HG02610 (cell line): Measurements from ENCODE around the gene ZGRF1.
A peak's percentile ranks its signal among the peaks of the same experiment; 100 is the strongest.
"Not testable (repeated sequence)": the region's sequence is repeated elsewhere in the genome, so short reads cannot be mapped to it uniquely, and the experiment has no call there.

Experiments used
- ATAC-seq: cut with Tn5 transposase; IDR thresholded peaks from one replicate; pipeline ENCODE4 v1.9.1; 2021; ENCODE audit warnings: mild to moderate bottlenecking, moderate library complexity; ENCODE audit not compliant: unreplicated experiment

ZGRF1 gene, protein sequence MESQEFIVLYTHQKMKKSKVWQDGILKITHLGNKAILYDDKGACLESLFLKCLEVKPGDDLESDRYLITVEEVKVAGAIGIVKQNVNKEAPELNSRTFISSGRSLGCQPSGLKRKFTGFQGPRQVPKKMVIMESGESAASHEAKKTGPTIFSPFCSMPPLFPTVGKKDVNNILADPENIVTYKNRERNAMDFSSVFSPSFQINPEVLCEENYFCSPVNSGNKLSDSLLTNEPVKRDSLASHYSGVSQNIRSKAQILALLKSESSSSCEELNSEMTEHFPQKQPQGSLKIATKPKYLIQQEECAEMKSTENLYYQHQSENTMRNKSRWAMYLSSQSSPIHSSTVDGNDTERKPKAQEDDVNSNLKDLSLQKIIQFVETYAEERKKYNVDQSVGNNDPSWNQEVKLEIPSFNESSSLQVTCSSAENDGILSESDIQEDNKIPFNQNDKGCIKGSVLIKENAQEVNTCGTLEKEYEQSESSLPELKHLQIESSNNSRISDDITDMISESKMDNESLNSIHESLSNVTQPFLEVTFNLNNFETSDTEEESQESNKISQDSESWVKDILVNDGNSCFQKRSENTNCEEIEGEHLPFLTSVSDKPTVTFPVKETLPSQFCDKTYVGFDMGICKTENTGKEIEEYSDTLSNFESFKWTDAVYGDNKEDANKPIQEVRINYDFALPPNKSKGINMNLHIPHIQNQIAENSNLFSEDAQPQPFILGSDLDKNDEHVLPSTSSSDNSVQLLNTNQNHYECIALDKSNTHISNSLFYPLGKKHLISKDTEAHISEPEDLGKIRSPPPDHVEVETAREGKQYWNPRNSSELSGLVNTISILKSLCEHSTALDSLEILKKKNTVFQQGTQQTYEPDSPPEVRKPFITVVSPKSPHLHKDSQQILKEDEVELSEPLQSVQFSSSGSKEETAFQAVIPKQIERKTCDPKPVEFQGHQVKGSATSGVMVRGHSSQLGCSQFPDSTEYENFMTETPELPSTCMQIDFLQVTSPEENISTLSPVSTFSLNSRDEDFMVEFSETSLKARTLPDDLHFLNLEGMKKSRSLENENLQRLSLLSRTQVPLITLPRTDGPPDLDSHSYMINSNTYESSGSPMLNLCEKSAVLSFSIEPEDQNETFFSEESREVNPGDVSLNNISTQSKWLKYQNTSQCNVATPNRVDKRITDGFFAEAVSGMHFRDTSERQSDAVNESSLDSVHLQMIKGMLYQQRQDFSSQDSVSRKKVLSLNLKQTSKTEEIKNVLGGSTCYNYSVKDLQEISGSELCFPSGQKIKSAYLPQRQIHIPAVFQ (N-terminal part only)

DNA sequence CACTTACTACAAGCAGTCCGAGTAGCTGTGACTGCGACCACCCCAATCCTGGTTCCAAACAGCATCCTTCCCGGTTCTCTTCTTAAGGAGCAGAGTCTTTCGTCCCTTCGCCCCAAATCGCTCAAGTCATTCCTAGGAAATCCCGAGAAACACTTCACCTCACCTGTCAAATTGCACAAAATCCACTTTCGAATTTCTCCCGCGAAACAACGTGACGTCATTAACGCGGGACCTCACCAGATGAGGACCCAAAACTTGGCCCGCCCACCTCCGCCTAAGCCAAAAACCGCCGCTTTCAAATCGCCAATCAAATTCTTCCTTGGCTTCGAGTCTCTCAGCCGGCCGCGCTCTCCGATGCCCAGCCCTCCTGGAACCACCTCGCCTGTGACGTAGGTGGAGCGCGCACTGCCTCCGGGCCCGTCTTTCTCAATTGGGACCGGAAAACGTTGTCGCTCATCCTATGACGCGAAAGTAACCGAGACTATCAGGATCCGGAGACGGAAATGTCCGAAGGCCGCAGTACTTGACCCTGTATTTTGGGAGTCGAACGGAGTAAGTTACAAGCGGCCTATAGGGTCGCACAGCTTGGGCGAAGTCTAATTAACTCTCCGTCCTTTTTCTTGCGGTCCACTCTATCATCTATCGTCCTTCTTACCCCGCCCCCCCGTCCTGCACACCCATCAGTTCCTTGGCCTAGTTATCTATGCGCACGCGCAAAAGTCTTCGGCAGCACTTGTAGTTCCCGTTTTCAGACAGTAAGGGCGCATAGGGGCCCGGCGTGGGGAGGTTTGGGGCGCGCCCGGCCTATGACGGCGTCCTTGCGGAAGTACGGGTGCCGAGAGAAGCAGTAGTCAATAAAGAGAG is at the start of gene ZGRF1, which contains the start of gene LARP7:
Gene ZGRF1 (minus strand): TSS at position 222 of the 864 bp plus-strand sequence. CDS start 3,733 bp downstream, outside the sequence.
Gene LARP7 (plus strand): TSS at position 456 of the 864 bp plus-strand sequence. CDS start 7,527 bp downstream, outside the sequence.
- ATAC-seq = peak; percentile 95

DNA sequence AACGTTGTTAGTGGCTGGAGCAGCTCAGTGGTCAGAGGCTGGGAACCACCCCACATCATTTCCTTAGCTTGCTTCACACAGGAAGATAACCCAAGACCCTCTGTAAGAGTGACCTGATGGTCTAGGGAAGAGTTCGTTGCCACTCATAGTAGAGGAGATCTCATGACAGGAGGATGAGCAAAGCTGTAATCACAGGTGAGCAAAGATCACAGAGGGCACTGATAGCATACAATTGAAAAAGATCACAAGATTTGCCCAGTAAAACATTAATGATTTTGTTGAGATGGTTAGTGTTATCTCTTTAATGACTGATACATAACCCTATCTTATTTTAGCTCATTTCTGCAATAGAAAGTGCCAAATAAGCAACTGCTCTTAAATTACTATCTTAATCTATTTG is 44.3 kb upstream of the ZGRF1 start:
- no peak for ATAC-seq

DNA sequence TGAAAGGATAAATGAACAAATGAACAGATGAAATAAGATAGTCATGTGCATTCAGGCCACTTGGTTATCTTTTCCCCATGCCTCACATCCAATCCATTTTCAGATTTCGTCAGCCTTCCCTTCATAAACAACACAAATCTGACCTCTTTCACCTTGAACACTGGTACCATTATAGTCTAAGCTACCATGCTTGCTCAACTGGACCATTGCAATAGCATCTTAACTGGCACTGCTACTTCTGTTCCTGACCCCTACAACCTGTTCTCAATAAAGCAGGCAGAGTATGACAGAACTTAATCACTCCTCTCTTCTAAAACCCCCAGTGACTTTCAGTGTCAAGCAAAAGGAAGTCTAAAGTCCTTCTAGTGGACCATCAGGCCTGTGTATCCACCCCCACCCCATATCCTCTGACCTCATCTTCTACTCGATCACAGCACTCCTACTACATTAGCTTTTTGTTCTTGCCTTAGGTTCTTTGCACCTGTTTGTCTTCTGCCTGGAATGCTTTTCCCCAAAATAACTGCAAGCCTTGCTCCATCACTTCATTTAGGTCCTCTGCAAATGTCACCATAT is 40.9 kb upstream of the ZGRF1 start:
- ATAC-seq = no peak

DNA sequence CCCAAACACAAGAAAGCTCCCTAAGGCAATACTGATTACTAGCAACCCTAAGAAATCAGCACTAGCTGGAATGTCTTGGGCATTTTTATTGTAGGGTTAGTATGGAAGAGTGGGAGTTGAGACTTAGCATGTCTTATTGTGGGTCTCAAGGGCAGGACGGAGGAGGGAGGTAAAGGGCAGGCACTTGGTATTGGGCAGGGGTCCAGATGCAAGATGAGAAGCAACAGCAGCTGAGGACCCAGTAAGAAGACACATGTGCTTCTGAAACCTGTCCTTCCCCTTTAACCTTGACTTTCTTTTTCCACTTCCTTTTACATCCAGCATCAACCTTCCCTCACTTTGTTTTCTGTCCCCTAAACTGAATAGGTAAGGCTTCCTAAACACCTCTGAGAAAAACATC is 37.7 kb upstream of the ZGRF1 start:
- ATAC-seq = no peak

DNA sequence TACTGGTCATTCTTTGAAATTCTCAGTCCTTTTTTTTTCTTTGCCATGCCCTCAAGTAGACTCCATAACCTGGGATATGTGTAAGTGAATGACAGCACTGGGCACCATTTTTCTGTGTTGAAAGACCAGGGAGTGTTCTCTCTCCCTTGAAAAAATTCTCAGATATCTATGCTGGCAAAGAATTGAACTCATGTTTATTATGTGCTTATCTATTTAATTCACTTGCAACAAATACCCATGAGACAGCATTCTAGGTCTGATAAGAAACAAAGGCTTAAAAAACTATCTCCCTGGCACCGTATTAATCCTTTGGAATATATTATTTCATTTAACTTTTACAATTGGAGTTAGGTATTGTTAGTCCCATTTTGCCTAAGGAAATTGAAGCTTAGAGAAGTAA is 37.0 kb upstream of the ZGRF1 start:
- no peak for ATAC-seq

DNA sequence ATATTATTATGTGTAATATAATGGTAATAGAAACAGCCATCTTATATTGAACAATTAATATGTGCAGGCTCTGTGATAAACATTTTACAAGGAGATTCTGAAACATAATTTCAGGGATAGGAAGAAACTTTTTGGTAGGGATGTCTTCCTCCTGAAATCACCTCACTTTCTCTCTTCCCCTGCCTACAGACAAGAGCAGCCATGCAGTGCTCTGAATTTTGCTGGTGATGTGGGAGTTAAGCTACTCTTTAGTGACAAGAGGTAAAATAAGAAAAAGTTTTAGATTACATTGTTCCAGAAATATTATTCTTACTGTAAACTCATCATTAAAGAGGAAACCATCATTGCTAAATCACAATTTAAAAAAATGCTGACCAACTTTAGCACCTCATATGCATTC is 36.4 kb upstream of the ZGRF1 start:
- no peak for ATAC-seq

DNA sequence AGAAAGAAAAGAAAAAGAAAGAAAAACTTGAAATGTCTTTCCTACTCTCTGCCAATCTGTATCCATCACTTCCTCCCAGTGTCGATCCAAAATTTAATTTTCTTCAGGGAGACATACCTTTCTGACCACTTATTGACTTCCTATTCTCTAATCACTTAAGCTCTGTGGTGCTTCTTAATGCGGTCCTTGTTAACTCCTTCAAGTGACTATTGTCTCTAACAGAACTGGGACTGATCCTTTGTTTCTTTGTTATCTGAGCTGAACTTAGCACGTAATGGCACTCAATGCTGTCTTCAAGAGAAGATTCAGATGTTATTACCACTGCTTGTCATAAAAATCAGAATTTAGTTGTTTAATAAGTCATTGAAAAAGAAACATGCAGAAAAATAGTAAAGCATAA is 31.4 kb upstream of the ZGRF1 start:
- ATAC-seq = no peak

DNA sequence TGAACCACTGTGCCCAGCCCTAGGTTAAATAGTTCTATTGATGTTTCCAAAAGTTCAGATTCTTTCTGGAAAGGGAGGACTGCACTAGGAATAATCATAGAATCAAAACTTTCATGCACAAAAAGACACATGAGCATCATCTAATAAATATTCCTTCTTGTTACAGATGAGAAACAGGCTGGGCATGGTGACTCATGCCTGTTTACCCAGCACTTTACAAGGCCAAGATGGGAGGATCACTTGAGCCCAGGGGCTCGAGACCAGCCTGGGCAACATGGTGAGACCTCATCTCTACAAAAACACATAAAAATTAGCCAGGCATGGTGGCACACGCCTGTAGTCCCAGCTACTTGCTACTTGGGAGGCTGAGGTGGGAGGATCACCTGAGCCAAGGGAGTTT is 27.9 kb upstream of the ZGRF1 start:
- no peak for ATAC-seq

DNA sequence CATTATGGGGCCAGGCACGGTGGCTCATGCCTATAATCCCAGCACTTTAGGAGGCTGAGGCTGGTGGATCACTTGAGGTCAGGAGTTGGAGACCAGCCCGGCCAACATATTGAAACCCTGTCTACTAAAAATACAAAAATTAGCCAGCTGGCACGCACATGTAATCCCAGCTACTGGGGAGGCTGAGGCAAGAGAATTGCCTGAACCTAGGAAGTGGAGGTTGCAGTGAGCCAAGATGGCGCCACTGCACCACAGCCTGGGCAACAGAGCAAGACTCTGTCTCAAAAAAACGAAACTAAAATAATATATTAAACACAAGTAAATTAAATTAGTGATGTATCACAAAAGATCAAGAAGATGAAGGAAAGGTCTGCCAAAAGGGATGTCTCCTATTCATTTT is 19.4 kb upstream of the ZGRF1 start:
- not testable (repeated sequence) for ATAC-seq

DNA sequence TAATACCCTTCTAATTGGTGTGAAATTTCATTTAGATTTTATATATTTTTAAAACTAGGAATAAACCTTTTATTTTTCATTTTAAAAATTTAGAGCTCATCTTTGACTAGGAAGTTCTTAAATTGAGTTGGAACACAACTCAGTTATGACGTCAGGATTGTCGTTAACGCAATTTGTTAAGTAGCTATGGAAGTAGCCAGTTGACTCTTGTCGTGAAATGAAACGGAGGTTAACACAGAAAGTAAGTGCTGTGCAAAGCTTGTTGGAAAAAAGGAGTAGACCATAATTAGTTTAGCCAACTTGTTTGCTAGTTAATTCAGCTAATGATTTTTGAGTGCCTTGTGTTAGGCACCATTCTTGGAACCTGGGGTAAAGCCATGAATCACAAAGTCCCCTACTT is 18.6 kb upstream of the ZGRF1 start:
- ATAC-seq = no peak

DNA sequence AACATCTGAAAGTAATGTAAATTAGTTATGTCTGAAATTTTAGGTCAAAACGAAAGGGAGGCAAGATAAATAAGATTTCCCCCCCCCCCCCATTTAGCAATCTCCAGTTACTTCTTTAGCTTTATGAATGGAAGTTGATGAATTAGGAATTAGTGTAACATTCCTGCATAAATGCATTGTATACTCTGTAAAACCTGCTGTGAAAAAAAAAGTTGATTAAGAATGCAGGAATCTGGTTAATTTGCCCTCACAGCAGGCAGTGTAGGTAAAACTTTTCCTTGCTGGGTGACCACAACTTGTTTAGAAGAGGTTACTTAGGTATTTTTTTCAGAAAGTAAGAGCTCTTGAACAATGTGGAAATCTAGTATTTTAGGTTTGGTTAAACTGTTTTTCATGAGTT is 15.5 kb upstream of the ZGRF1 start:
- ATAC-seq = no peak

DNA sequence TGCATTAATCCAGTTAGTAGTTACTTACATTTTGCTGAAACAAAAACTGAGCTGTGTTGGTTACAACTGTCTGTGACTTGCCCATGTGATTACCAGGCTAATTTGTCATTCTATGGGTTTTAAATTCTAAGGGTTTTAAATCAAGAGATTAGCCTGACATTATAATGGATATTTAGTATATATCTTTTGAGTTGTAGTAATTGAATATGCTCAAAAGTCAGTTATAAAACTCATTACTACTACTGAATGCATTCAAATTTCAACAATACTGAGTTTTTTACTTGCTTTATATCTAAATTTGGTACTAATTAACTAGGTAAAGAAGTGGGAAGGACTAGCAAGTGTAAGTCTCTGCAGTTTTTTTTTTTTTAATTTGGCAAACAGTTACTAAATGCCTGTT is 14.9 kb upstream of the ZGRF1 start:
- no peak for ATAC-seq

DNA sequence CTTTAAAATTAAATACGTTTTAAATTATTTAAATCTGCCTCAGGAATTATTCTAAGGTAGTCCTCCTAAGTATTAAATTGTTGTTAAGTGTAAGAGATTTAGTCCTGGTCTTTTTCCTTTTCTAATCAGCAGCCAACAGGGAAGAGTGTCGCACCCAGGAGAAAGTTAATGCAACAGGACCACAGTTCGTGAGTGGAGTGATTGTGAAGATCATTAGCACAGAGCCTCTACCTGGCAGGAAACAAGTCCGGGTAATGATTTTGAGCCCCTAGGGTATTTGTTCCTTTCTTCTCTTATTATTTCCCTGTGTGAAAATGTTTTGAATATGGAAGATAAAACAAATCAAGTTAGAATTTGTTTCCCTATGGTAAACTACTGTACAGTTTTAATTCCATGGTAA is 13.6 kb upstream of the ZGRF1 start:
- no peak for ATAC-seq

DNA sequence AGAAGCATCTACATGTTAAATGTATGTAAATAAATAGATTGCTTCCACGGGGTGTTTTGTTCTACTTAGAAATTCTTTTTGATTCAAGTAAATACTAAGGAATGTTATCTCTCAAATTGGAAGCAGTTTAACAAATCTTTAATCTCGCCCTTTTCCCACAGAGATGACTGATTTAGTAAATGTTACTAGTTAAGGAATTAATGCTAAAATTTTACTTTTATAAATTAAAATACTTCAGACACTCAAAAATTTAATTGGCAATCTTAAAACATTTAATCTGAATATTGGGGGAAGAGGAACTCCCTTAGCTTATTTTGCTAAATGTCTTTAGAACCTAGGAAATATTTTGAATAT is 12.3 kb upstream of the ZGRF1 start:
- no peak for ATAC-seq

DNA sequence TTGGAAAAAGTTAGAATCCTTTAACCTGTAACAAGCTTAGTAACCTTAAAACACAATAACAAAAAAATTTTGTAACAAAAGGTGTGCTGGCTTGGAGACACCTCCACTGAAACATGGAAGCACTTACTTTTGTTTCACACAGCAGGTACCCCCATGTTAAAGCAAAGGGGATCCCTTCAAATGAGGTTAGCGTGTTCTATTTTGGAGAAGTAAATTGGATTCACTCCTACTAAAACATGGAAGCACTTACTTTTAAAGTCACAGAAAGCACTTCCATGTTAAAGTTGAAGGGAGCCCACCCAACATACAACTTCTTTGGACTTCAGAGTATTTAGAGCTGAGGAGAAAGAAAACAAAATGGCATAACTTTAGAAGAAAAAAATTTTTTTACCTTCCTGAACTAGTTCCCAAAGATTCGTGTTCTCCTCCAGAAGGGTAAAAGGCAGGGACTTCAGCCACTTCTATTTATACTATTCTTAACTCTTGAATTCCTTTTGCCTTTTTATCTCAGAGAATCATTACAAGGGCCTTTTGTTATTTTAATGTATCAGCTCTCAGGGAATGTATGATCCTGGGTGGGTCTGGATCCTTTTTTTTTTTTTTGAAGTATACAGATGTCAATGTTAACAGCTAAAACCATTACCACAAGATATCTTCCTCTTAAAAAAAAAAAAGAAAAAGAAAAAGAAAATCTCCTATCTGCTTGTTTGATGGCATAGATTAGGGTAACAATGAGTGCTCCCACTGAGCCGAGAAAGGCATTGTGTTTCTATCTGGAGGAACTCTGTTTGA is 11.8 kb upstream of the ZGRF1 start:
- ATAC-seq = no peak

DNA sequence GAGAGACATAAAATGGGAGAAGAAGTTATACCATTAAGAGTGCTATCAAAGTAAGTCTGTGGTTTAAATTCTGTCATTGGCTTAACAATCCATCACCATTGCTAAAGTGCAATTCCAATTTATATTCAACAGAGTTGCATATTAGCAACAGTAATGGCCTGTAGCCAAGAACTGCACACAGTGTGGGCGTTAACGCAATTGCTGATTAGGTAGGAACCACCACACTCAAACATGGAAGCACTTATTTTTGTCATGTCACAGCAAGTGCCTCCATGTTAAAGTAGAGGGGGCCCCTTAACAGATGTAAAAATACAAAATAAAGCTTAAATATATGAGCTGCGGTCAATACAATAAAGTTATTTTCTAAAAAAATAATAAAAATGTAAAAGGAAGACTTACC is 11.1 kb upstream of the ZGRF1 start:
- no peak for ATAC-seq

DNA sequence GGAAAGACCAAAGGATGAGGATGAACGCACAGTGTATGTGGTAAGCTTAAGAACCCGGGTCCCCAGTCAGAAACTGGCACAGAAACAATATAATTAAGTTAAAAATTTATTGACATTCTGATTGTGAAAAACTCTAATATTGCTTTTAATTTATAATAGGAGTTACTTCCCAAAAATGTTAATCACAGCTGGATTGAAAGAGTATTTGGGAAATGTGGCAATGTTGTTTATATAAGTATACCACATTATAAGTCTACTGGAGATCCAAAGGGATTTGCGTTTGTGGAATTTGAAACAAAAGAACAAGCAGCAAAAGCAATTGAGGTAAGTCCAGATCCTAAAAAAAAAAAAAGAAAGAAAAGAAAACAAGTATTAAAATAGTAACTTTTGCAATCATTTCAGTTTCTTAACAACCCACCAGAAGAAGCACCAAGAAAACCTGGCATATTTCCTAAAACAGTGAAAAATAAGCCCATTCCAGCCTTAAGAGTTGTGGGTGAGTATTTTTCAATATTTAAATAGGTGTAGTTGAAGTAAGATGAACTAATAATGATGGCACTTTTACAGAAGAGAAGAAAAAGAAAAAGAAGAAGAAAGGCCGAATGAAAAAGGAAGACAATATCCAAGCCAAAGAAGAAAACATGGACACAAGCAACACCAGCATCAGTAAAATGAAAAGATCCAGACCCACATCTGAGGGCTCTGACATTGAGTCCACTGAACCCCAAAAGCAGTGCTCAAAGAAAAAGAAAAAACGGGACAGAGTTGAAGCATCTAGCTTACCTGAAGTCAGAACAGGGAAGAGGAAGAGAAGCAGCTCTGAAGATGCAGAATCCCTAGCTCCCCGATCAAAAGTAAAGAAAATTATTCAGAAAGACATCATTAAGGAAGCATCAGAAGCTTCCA is 10.2 kb upstream of the ZGRF1 start:
- ATAC-seq = no peak
